PC-9 (cell line): ENCODE results near the gene PRDM2. TPM values are rescaled to one million over a fixed set of nuclear protein-coding genes. Genes with fewer than 3 reads are reported as not detected.

Source experiments
- BruUV-seq: library from RNA; stranded (reverse); fragments of 400-500 nt; replicated peaks from 2 replicates; lab custom pipeline; 2021; lab: Mats Ljungman, UMichigan
- CTCF ChIA-PET: fragments of 300-600 bp; sonication (Branson Sonifier 250); formaldehyde crosslinking; loops from one replicate; lab custom pipeline; 2022; ENCODE audit warnings: antibody characterized with exemption; lab: Charles Lee
- POLR2A ChIA-PET: fragments of 300-600 bp; sonication (Branson Sonifier 250); formaldehyde crosslinking; loops from one replicate; lab custom pipeline; 2022; ENCODE audit warnings: antibody characterized with exemption; ENCODE audit not compliant: unreplicated experiment; lab: Charles Lee
- DNase-seq, 2 experiments: peaks; one replicate each; pipeline versions ENCODE4 v3.0.0 to v3.0.0-alpha.2; 2015 to 2022; ENCODE audit warnings: mixed read lengths in 1 of 2
- H2AFZ ChIP-seq: fragments of 200-600 bp; sonication (generic); 2 replicates; pipeline ENCODE4 v1.8.1; 2017; ENCODE audit warnings: antibody characterized with exemption
- H3F3A ChIP-seq: fragments of 200-600 bp; sonication (generic); 2 replicates; pipeline ENCODE4 v1.8.1; 2017; ENCODE audit warnings: antibody characterized with exemption, mild to moderate bottlenecking, low read depth; ENCODE audit not compliant: insufficient read depth
- H3K27ac ChIP-seq: fragments of 200-600 bp; sonication (generic); 2 replicates; pipeline ENCODE4 v1.6.1; 2016; ENCODE audit warnings: mixed run types
- H3K27me3 ChIP-seq: fragments of 200-600 bp; sonication (generic); 2 replicates; pipeline ENCODE4 v1.6.1; 2016; ENCODE audit warnings: low read depth, mixed run types; ENCODE audit not compliant: insufficient read depth
- H3K36me3 ChIP-seq: fragments of 200-600 bp; sonication (generic); 2 replicates; pipeline ENCODE4 v1.6.1; 2016; ENCODE audit warnings: low read depth, mixed run types
- H3K4me1 ChIP-seq: fragments of 200-600 bp; sonication (generic); replicated peaks from 2 replicates; pipeline ENCODE4 v1.6.1; 2016; ENCODE audit warnings: mixed run types; ENCODE audit not compliant: insufficient read depth
- H3K4me2 ChIP-seq: fragments of 200-600 bp; sonication (generic); 2 replicates; pipeline ENCODE4 v1.6.1; 2017; ENCODE audit warnings: mixed run types
- H3K4me3 ChIP-seq: fragments of 200-600 bp; sonication (generic); 2 replicates; pipeline ENCODE4 v1.6.1; 2016; ENCODE audit warnings: mixed run types
- H3K79me2 ChIP-seq: fragments of 200-600 bp; sonication (generic); 2 replicates; pipeline ENCODE4 v1.6.1; 2017; ENCODE audit warnings: low read depth, mixed run types
- H3K9me2 ChIP-seq: fragments of 200-600 bp; sonication (generic); 2 replicates; pipeline ENCODE4 v1.8.1; 2017; ENCODE audit warnings: mild to moderate bottlenecking; ENCODE audit not compliant: insufficient read depth
- H3K9me3 ChIP-seq: fragments of 200-600 bp; sonication (generic); 2 replicates; pipeline ENCODE4 v1.8.1; 2016; ENCODE audit warnings: low read depth; ENCODE audit not compliant: insufficient read depth
- H4K20me1 ChIP-seq: fragments of 200-600 bp; sonication (generic); 2 replicates; pipeline ENCODE4 v1.8.1; 2017; ENCODE audit not compliant: insufficient read depth
- EZH2 ChIP-seq: fragments of 200-600 bp; sonication (generic); IDR thresholded peaks from 2 replicates; pipeline ENCODE4 v1.8.0; 2017; ENCODE audit warnings: antibody characterized with exemption, low read depth
- intact Hi-C: fragments of 100-400 bp; cut with micrococcal nuclease; formaldehyde crosslinking; loops from one replicate; pipeline ENCODE4 v1.10.0; 2022; ENCODE audit not compliant: unreplicated experiment
- total RNA-seq: library from RNA; stranded (reverse); gene quantifications from 2 replicates; pipeline ENCODE4 v1.2.3, GENCODE V29; 2021
- TF ChIP-seq, protein P1 (sequence below): fragments of 200-600 bp; sonication (generic); conservative IDR thresholded peaks from 2 replicates; pipeline ENCODE4 v1.6.1; 2017; ENCODE audit warnings: mixed run types, antibody characterized with exemption, mild to moderate bottlenecking, moderate library complexity

Gene PRDM2
- total RNA-seq, 1 experiment from 2014 or later: 32.1 TPM

DNA sequence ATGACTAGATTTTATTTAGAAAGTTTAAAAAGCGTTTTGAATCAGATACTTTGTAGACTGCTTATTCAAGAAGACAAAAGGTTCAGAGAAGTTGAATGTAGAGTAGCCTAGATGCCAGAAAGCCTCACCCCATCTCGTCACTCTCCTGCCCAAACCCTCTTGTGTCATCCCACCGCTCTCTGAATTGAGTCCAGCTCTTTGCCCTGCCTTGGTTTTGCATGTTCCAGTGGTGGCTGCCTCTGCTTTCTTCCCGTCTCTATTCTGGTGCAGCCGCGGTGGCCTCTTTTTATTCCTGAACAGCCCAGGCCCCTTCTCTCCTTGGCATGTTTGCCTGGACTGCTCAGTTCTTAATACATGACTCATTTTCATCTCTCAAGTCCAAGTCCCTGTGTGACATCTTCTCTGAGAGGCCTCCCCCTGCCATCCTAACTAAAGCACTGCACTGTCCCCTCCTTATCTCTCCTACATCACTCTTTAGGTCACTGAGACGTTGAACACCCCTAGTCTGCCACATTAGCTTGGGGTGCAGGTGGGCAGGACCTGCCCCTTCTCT, 22.9 kb downstream of the PRDM2 start:
- Histone ChIP-seq H3K27ac (no peak overlapping the region), H3K4me3 (no peak overlapping the region), H3K4me1 (no peaks in the 10 kb centered on the region), H4K20me1 (no peaks in the 10 kb centered on the region), H3F3A (no peaks in the 10 kb centered on the region), H3K9me3 (no peaks in the 10 kb centered on the region), H3K36me3 (no peaks in the 10 kb centered on the region), H3K27me3 (peaks cover 26% of the 10 kb centered on the region), H2AFZ (no peak overlapping the region), H3K79me2 (no peaks in the 10 kb centered on the region), H3K4me2 (no peak overlapping the region), H3K9me2 (no peaks in the 10 kb centered on the region)
- ChIA-PET POLR2A (no interaction called here), CTCF (no interaction called here)
- no peak for DNase-seq
- no TSS peak for BruUV-seq
- TF ChIP-seq, protein P1, sequence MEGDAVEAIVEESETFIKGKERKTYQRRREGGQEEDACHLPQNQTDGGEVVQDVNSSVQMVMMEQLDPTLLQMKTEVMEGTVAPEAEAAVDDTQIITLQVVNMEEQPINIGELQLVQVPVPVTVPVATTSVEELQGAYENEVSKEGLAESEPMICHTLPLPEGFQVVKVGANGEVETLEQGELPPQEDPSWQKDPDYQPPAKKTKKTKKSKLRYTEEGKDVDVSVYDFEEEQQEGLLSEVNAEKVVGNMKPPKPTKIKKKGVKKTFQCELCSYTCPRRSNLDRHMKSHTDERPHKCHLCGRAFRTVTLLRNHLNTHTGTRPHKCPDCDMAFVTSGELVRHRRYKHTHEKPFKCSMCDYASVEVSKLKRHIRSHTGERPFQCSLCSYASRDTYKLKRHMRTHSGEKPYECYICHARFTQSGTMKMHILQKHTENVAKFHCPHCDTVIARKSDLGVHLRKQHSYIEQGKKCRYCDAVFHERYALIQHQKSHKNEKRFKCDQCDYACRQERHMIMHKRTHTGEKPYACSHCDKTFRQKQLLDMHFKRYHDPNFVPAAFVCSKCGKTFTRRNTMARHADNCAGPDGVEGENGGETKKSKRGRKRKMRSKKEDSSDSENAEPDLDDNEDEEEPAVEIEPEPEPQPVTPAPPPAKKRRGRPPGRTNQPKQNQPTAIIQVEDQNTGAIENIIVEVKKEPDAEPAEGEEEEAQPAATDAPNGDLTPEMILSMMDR: no peak
- no peak for TF ChIP-seq EZH2
- intact Hi-C loops: no loop called here

DNA sequence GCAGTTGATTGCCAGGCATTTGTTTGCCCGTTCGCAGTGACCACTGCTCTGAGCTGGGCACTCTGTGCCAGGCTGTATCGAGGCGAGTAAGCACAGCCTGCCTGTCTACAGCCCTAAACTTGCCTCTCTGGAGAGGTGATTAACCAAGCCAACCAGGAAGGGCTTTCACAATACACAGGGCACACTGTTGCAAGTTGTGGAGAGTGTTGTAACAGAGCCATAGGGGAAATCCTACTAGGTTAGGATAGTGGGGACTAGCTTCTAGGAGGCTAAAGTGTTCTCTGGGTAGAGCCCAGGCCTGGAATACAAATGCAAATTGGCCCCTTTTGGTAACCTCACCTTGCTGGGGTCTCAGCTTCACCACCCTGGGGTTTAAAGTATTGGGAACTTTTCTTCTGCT, 23.8 kb downstream of the PRDM2 start:
- H3F3A ChIP-seq: no peaks in the 10 kb centered on the region
- no peak for DNase-seq
- no peak for TF ChIP-seq EZH2
- TF ChIP-seq, protein P1: no peak
- H3K27ac ChIP-seq: no peak overlapping the region
- no peaks in the 10 kb centered on the region for H3K9me2 ChIP-seq
- POLR2A ChIA-PET: no interaction called here
- no peaks in the 10 kb centered on the region for H3K4me1 ChIP-seq
- CTCF ChIA-PET: no interaction called here
- H4K20me1 ChIP-seq: no peaks in the 10 kb centered on the region
- intact Hi-C loops: no loop called here
- H3K27me3 ChIP-seq: peaks cover 18% of the 10 kb centered on the region
- no peaks in the 10 kb centered on the region for H3K36me3 ChIP-seq
- H3K4me2 ChIP-seq: no peak overlapping the region
- no peak overlapping the region for H3K4me3 ChIP-seq
- no TSS peak for BruUV-seq
- no peak overlapping the region for H2AFZ ChIP-seq
- no peaks in the 10 kb centered on the region for H3K9me3 ChIP-seq
- no peaks in the 10 kb centered on the region for H3K79me2 ChIP-seq

DNA sequence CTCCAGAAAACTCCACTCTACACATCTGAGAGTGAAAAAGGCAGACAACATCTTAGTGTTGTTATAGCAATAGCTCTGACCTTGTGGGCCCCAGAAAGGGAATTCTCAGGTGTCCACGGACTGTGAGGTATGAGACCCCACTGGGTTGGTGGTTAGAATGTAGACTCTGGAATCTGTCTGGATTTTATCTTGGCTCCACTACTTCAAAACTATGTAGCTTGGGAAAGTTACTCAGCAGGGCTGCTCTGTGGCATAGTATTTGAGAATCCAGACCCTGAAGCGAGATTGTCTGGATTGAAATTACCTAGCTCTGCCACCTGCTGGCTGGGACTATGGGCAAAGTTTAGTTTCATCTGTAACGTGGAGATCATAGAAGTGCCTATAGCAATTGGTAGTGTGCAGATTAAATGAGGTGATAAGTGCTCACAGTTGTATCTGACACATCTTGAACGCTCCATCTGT, 25.8 kb downstream of the PRDM2 start:
- Histone ChIP-seq H4K20me1 (no peaks in the 10 kb centered on the region), H3K9me3 (no peaks in the 10 kb centered on the region), H3K27me3 (peaks cover 12% of the 10 kb centered on the region), H3K36me3 (no peaks in the 10 kb centered on the region), H3K4me2 (no peak overlapping the region), H3K79me2 (no peaks in the 10 kb centered on the region), H3K27ac (no peak overlapping the region), H3K4me3 (no peak overlapping the region), H3K9me2 (no peaks in the 10 kb centered on the region), H2AFZ (no peak overlapping the region), H3F3A (no peaks in the 10 kb centered on the region), H3K4me1 (no peaks in the 10 kb centered on the region)
- ChIA-PET POLR2A (interaction anchor here (0.6 kb wide), 1 partner anchor 56 kb away, joined by 5 read pairs; no protein-coding TSS in a partner anchor), CTCF (no interaction called here)
- intact Hi-C loops: no loop called here
- no TSS peak for BruUV-seq
- TF ChIP-seq, protein P1: peak; percentile 46; the same call in 1 of the 2 replicates
- TF ChIP-seq EZH2: no peak
- DNase-seq: no peak
